DMS153 treated with DMSO at 0.1 percent for 48 hours (cell line): ENCODE results near the gene FOXRED1.
"Not testable (repeated sequence)": the region's sequence is repeated elsewhere in the genome, so short reads cannot be mapped to it uniquely, and the experiment has no call there.

ENCODE experiments used
- DNase-seq: peaks from one replicate; lab custom pipeline; 2025; ENCODE audit not compliant: unreplicated experiment; lab: John Stamatoyannopoulos, UW

FOXRED1 gene

GRCh38 chr11:126268708-126269579, at the start of gene FOXRED1, which contains the start of gene SRPRA:
Gene FOXRED1 (plus strand): TSS chr11:126269154. CDS start chr11:126269207, 53 bp downstream.
Gene SRPRA (minus strand): TSS chr11:126268895. CDS start chr11:126268804, 91 bp downstream.
- DNase-seq, result peak; percentile 94

DNA sequence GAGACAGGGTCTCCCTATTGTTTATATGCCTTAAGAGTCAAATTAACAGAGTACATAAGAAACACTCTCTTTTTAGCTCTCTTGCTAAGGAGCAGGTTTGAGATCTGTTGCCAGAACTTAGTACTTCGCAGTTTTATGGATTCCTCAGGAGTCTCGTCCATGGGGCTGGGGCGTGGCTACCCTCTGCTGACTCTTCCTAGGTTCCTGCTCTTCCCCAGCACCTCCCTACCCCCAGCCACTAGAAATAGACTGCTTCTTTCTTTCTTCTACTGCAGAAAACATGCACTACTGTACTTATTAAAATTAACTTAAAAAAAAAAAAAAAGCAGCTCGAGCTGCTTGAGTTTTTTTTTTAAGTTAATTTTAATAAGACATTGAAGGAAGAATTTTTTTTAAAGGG, 49.4 kb upstream of the FOXRED1 start:
- no peak for DNase-seq

DNA sequence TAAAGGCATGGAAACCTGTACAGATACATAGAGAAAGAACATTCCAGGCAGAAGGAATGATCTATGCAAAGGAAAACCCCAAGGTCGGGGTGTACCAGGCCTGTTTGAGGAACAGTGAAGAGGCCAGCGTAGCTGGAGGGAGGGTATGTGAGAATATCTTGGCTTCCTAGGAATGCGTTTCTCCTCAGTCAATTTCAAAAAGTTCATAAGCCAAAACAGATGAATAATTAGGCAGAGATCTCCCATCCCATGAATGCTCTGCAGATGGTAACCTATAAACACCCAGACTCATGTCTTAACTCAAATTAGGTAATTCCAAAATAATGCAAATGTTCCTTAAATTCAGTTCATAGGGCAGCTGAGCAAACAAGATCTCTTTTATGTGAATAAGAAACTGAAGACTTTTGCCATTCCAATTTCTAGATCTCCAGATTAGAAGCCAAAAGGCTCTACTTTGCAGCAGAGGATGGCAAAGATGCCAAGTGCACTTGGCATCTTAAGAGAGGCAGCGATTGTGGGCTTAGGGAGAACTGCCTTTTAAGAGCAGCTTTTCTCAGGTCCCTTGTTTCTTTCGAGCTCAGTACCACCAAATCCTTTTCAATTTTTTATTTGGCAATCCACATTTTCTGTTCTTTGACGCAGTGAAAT, 44.2 kb upstream of the FOXRED1 start:
- no peak for DNase-seq

- DNase-seq, result no peak
These were observed 43.7 kb upstream of the FOXRED1 start for GRCh38 chr11:126225295-126225665.

DNA sequence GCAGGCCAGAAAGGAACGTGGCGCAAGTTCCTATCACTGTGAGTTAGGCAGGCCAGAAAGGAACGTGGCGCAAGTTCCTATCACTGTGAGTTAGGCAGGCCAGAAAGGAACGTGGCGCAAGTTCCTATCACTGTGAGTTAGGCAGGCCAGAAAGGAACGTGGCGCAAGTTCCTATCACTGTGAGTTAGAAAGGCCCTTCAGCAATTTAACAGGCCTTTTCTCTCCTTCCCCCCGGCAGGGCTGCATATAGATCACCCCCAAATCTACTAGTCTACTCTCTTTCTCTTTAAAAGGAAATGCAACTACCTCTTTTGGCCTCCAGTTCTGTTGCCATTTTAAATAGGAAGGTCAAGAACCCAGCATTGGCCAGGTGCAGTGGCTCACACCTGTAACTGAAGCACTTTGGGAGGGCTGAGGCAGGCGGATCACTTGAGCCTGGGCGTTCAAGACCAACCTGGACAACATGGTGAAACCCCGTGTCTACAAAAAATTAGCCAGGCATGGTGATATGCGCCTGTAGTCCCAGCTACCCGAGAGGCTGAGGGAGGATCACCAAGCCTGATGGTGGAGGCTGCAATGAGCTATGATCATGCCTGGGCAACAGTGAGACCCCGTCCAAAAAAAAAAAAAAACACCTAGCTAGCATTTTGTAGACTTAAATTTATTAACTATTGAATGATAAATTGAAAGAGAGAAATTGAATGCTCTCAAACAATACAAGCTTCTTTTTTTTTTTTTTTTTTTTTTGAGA, 42.4 kb upstream of the FOXRED1 start:
- no peak for DNase-seq

DNA sequence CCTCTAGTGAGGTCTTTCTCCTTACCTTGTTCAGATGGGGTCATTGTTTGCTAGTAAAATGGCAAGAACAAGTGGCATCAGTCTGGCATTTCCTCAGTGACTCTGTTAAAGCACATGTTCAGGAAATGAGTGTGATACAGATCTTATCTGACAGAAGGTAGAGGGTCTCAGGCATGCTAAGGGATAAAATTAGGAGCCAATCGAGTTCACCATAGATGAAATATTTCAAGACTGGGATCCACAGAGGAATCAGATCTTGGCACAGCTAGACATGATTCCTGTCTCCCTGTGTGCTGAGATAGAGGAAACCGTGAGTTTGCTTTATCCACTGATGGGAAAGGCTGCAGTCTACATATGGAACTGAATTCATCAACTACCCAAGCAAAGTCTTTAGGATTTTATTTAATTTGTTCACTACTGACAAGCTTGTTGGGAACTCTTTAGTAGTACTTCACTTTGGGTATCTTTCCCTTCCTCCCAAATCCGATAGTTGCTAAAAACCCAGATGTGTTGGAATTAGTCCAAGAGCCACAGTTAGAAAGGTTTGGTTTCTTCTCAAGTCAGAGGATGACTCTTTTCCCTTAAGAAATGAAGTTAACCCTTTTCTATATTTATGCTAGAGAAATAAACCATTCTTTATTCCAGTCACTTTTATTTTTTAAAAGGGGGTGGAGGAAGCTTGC, 39.0 kb upstream of the FOXRED1 start:
- DNase-seq, result no peak

DNA sequence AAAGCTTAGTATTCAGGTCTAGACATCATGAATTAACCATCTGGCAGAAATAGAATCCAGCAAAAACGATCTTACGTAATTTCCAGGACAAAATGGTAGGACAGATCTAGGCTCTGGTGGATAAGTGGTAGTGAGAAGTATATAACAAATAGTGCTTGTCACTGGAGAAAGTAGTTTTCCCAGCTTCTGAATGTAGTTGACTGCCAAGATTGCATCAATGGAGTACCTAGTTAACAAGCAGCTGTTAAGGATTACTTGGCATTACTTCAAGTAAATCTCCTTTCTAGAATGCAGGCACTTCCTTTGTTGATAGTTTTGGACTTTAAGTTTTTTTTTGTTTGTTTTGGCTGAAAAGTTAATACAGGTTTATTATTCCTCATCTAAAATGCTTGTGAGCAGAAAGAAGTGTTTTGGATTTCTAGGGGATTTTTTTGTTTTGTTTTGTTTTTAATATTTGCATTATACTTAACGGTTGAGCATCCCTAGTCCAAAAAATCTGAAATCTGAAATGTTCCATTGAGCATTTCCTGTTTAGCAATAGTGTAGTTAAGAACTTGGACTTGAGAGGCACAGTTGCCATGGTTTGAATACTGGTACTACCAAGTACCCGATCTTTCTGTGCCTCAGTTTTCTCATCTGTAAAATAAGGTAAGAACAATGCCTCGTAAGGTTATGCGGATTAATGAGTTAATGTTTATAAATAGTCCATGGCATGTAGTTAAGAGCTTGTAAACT, 37.1 kb upstream of the FOXRED1 start:
- DNase-seq, result no peak

GRCh38 chr11:126232683-126233082, 36.3 kb upstream of the FOXRED1 start:
- no peak for DNase-seq

DNA sequence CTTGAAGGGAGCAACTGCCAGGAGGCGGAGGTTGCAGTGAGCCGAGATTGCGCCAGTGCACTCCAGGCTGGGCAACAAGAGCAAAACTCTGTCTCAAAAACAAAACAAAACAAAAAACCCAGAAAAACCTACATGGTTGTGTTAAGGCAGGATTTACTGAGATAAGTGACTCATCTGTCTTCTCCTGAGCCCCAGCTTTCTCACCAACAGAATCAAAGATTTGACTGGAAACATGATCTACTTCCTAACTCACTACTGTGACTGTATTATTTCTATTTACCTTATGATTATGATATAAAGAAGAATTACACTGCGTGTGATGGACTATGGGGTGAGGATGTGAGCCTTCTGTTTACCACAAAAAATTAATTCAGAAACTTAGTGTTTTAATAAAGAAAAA, 35.6 kb upstream of the FOXRED1 start:
- no peak for DNase-seq

DNA sequence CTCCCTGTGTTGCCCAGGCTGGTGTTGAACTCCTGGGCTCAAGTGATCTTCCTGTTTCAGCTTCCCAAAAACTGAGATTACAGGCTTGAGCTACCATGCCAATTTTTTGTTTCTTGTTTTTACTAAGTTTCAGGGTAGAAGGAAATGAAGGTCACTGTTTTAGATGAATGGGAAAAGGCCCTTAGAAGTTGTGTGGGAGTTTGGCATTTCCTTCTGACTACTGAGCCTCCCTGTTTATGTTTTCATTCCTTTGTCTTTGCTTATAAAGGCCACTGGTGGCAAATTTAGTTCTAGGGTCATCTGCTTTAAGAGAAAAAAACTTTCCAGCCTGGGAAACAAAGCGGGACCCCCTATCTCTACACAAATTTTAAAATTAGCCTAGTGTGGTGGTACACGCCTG, 22.3 kb upstream of the FOXRED1 start:
- no peak for DNase-seq

DNA sequence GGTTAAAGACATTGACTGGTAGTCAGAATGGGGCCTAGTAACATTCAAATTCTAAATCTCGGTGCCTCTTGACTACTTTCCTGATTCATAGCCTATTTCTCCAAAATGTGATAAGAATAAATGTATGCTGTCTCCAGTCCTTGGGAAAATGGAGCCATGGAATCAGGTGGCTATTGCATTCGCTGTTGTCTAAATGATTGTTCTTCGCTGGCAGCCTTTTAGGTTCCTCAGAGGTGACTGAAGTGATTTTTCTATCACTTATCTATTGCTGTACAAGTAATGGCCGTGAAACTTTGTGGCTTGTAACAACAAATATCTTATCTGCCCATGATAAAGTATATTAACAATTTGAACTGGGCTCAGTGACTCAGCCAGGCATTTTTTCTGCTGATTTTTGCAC, 15.7 kb upstream of the FOXRED1 start:
- no peak for DNase-seq

DNA sequence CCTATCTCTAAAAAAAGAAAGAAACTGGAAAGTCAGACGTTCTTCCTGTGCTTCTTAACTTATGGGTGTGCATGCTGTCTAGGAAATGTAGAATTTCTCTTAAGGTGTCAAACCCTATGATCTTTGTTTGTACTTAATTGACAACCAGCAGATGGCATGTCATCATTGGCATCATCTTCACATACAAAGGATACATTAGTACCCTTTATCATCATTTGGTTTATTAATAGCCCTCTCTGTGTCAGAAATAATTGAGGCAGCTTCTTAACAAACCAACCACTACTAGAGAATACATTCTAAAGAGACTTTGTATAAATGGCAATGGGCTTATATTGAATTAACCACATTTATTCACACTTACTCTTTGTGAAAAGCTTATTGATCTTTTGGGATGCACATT, 14.1 kb upstream of the FOXRED1 start:
- no peak for DNase-seq

DNA sequence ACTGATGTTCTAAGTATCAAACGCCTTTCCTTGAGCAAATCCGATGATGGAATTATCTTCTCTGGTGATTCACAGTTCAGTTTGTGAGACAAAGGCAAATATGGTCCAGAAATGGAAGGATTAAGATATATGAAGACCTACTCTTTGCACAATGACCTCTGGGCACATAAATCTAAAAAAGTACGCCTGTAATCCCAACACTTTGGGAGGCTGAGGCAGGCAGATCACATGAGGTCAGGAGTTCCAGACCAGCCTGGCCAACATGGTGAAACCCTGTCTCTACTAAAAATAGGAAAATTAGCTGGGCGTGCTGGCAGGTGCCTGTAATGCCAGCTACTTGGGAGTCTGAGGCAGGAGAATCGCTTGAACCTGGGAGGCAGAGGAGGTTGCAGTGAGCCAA, 13.4 kb upstream of the FOXRED1 start:
- DNase-seq, result not testable (repeated sequence)

GRCh38 chr11:126256216-126256615, 12.7 kb upstream of the FOXRED1 start:
- DNase-seq, result no peak

DNA sequence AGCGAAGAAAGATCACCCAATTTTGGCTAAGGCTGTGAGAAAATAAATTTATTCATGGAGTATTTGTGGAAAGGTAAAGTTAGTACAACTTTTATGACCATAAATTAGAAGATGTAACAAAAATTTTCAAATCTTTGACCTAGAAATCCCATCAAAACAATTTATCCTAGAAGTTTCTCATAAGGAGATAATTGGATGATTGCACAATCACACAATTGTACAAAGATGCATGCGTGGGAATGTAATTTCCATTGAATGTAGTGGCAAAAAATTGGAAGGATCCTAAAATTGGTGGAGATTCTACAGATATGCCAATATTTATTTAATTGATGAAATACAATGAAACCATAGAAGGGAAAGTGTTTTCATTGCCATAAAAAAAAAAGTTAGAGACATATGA, 11.8 kb upstream of the FOXRED1 start:
- no peak for DNase-seq

DNA sequence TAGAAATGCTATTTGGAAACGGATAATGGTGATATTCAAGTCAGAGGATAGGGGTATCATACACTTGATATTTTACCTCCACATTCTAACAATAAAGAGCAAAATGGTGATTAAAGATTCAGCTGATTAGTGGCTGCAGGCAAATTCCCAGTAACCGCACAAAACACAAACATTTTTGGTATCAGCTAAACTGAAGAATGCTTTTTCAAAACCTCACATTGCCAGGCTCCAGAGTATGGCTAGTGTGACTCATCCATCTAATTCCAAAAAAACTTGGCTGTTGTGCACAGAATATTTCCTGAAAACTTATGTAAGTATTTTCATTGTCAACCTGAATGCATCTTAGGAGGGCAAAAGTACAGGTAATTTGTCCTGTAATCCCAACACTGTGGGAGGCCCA, 11.2 kb upstream of the FOXRED1 start:
- no peak for DNase-seq

DNA sequence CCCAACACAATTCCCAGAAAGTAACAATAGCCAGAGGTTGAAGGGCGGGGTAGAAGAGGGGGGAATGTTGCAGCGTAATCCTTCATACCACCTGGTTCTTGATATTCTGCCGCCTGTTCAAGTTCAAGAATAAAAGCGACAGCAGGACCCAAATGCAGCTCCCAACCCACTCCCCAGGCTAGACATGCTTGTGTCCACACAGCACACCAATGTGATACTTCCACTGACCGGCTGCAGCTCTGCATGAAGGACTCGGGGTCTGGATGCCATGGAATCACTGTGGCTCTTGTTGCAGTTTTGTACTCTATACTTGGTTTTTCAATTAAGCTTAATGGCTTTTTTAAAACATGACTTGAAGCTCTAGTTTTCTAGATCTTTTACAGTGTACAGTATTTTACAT, 6.7 kb upstream of the FOXRED1 start:
- DNase-seq, result no peak

DNA sequence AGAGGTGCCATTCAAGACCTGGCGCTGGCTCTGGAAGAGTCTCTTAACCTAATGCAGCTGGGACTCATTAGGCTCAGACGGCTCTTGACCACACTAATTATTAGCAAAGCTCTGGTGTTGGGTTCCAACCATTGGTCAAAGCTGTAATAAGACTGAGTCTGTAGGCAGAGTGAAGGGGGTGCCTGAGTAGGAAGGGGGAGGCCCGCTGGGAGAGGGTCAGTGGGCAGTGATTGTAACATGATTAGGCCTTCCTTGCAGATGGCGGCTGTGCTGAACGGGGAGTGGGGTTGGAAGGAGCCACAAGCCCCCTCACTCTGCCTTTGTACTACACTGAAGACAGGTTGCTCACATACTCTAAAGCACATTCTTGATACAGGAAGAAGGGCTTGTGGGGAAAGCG, 5.5 kb upstream of the FOXRED1 start:
- no peak for DNase-seq

DNA sequence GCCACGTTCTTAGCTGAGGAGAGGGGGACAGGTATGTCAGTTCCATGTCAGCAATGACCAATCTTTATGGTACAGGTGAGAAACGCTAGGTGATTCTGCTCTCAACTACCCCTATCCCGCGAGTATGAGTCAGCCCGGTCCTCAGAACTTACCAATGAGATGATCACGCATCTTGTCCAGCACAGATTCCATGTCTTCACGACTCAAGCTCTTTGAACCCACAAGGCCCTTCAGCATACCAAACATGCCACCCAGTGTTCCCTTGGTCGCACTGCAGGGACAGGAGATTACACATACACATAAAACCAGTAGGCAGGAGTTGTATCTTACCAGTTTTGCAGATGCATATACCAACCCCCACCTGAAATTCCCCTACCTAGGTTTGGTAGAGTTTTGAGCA, 3.1 kb upstream of the FOXRED1 start:
- DNase-seq, result no peak

GRCh38 chr11:126267650-126268049, 1.3 kb upstream of the FOXRED1 start:
- DNase-seq, result no peak

DNA sequence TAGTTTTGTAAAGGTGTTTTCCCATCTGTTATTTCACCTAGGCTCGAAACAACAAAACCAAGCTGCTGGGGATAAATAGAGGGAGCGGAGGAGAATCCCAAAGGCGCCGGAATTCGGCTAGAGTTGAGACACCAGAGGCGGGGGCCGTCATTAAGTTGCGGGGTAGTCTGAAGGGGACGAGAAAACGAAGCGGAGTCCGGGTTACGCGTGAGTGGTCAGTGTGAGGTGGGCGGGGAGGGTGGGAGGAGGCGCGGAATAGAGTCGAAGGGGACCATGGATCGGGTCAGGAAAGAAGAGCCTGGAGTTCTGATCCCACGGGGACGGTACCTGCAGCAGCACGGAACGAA, 620 bp upstream of the FOXRED1 start:
- no peak for DNase-seq
